H1 (cell line): ENCODE data around the gene RABEP1. TPM values are rescaled to one million over a fixed set of nuclear protein-coding genes. Genes with fewer than 3 reads are reported as not detected.
"Not testable (repeated sequence)": the region's sequence is repeated elsewhere in the genome, so short reads cannot be mapped to it uniquely, and the experiment has no call there.

ENCODE experiments used
- CTCF ChIA-PET: fragments of 300-600 bp; sonication (Branson Sonifier 250); formaldehyde crosslinking; loops from one replicate; lab custom pipeline; 2021; ENCODE audit not compliant: partially characterized antibody; lab: Charles Lee
- POLR2A ChIA-PET: fragments of 300-600 bp; sonication (Branson Sonifier 250); formaldehyde crosslinking; loops from one replicate; lab custom pipeline; 2021; ENCODE audit warnings: inconsistent platforms; ENCODE audit not compliant: partially characterized antibody; lab: Charles Lee
- DNase-seq, 2 experiments: peaks; one replicate each; pipeline versions ENCODE4 v3.0.0 to v3.0.0-alpha.2; 2010 to 2022; ENCODE audit warnings: low spot score in 2 of 2, low read depth in 1 of 2, mixed read lengths in 1 of 2
- FAIRE-seq: peaks from 2 replicates; lab custom pipeline; 2011; peaks lifted over from hg19 to GRCh38; lab: Jason Lieb, UNC
- H2AFZ ChIP-seq: 2 replicates; pipeline ENCODE4 v1.8.1; 2012; ENCODE audit warnings: low read length, inconsistent platforms
- H2AK5ac ChIP-seq: 2 replicates; pipeline ENCODE4 v1.6.1; 2013; ENCODE audit warnings: low read depth, low read length
- H2BK120ac ChIP-seq: replicated peaks from 2 replicates; pipeline ENCODE3; 2013; ENCODE audit warnings: low read depth, low read length, inconsistent platforms
- H2BK12ac ChIP-seq: 2 replicates; pipeline ENCODE4 v1.6.1; 2013; ENCODE audit warnings: low read depth, low read length
- H2BK15ac ChIP-seq: 2 replicates; pipeline ENCODE4 v1.6.1; 2013; ENCODE audit warnings: low read length
- H2BK20ac ChIP-seq: 2 replicates; pipeline ENCODE4 v1.6.1; 2013; ENCODE audit warnings: low read length
- H2BK5ac ChIP-seq: 2 replicates; pipeline ENCODE4 v1.6.1; 2013; ENCODE audit warnings: low read depth, low read length
- H3K14ac ChIP-seq: 2 replicates; pipeline ENCODE4 v1.6.1; 2013; ENCODE audit warnings: inconsistent platforms; ENCODE audit not compliant: insufficient read length
- H3K18ac ChIP-seq: 2 replicates; pipeline ENCODE4 v1.6.1; 2013; ENCODE audit warnings: low read length; ENCODE audit errors: extremely low read depth
- H3K23ac ChIP-seq: 2 replicates; pipeline ENCODE4 v1.6.1; 2013; ENCODE audit warnings: inconsistent platforms; ENCODE audit not compliant: insufficient read length
- H3K23me2 ChIP-seq: 2 replicates; pipeline ENCODE4 v1.6.1; 2013; ENCODE audit warnings: low read depth, low read length
- H3K27ac ChIP-seq: 2 replicates; pipeline ENCODE4 v1.6.1; 2011; ENCODE audit warnings: low read depth, low read length, inconsistent platforms
- H3K27me3 ChIP-seq, 4 experiments: replicated peaks in 1 of 4; 1 replicate in 1 of 4; 2 replicates in 3 of 4; pipeline versions ENCODE4 v1.6.1 to v1.8.1; 2011 to 2013; ENCODE audit warnings: low read length in 3 of 4, mild to moderate bottlenecking in 3 of 4, inconsistent platforms in 2 of 4, mixed read lengths in 2 of 4, moderate library complexity in 1 of 4; ENCODE audit not compliant: control insufficient read depth in 3 of 4, insufficient read depth in 3 of 4; ENCODE audit errors: extremely low read depth in 1 of 4
- H3K36me3 ChIP-seq, 4 experiments: 2 replicates each; pipeline versions ENCODE4 v1.6.1 to v1.8.1; 2011 to 2013; ENCODE audit warnings: mild to moderate bottlenecking in 4 of 4, low read length in 3 of 4, moderate library complexity in 2 of 4, control low read depth in 1 of 4, inconsistent platforms in 1 of 4; ENCODE audit not compliant: insufficient read depth in 4 of 4, control insufficient read depth in 2 of 4
- H3K4ac ChIP-seq: replicated peaks from 2 replicates; pipeline ENCODE3; 2013; ENCODE audit warnings: low read length, low read depth, mixed read lengths, inconsistent platforms; ENCODE audit not compliant: insufficient read length
- H3K4me1 ChIP-seq, 4 experiments: replicated peaks in 1 of 4; 1 replicate in 1 of 4; 2 replicates in 3 of 4; pipeline versions ENCODE4 v1.6.1 to v1.8.1; 2011 to 2013; ENCODE audit warnings: low read length in 3 of 4, inconsistent platforms in 2 of 4, mixed read lengths in 1 of 4; ENCODE audit not compliant: insufficient read depth in 4 of 4, control insufficient read depth in 3 of 4
- H3K4me2 ChIP-seq, 2 experiments: 2 replicates each; pipeline versions ENCODE4 v1.6.1 to v1.8.1; 2011 to 2013; ENCODE audit warnings: low read depth in 2 of 2, low read length in 2 of 2, control low read depth in 1 of 2, inconsistent platforms in 1 of 2, mild to moderate bottlenecking in 1 of 2; ENCODE audit not compliant: insufficient read depth in 1 of 2
- H3K4me3 ChIP-seq, 4 experiments: fragments of 200-600, 300-600 bp in 1 of 4; sonication (generic), shearing (Covaris generic), sonication (Bioruptor Twin) in 1 of 4; 2 replicates each; pipeline versions ENCODE4 v1.5.1 to v1.8.1; 2011 to 2016; ENCODE audit warnings: low read length in 4 of 4, low read depth in 3 of 4, control low read depth in 2 of 4, inconsistent platforms in 2 of 4, mild to moderate bottlenecking in 2 of 4, mixed read lengths in 1 of 4, moderate library complexity in 1 of 4; ENCODE audit not compliant: insufficient read depth in 2 of 4; ENCODE audit errors: extremely low read depth in 1 of 4
- H3K56ac ChIP-seq: replicated peaks from 2 replicates; pipeline ENCODE3; 2013; ENCODE audit warnings: low read depth, mild to moderate bottlenecking, mixed read lengths, low read length, inconsistent platforms; ENCODE audit not compliant: insufficient read length
- H3K79me1 ChIP-seq: 2 replicates; pipeline ENCODE4 v1.6.1; 2013; ENCODE audit warnings: low read depth, low read length, control low read depth
- H3K79me2 ChIP-seq, 2 experiments: 2 replicates each; pipeline versions ENCODE4 v1.6.1 to v1.8.1; 2012 to 2013; ENCODE audit warnings: low read length in 2 of 2, mild to moderate bottlenecking in 2 of 2, inconsistent platforms in 1 of 2; ENCODE audit not compliant: insufficient read depth in 2 of 2, control insufficient read depth in 1 of 2
- H3K9ac ChIP-seq, 4 experiments: replicated peaks in 1 of 4; 1 replicate in 1 of 4; 2 replicates in 3 of 4; pipeline versions ENCODE4 v1.6.1 to v1.8.1; 2011 to 2013; ENCODE audit warnings: low read depth in 3 of 4, low read length in 3 of 4, control low read depth in 2 of 4, mild to moderate bottlenecking in 2 of 4, moderate library complexity in 2 of 4, inconsistent platforms in 1 of 4; ENCODE audit errors: extremely low read depth in 1 of 4
- H3K9me3 ChIP-seq, 2 experiments: 2 replicates each; pipeline versions ENCODE4 v1.6.1 to v1.8.1; 2012 to 2013; ENCODE audit warnings: mild to moderate bottlenecking in 2 of 2, moderate library complexity in 2 of 2, control low read depth in 1 of 2, inconsistent platforms in 1 of 2, low read depth in 1 of 2, low read length in 1 of 2, mixed read lengths in 1 of 2; ENCODE audit not compliant: insufficient read depth in 2 of 2
- H4K20me1 ChIP-seq, 2 experiments: replicated peaks in 1 of 2; 2 replicates each; pipeline versions ENCODE3 to v1.8.1; 2011 to 2013; ENCODE audit warnings: inconsistent platforms in 2 of 2, low read length in 2 of 2, mild to moderate bottlenecking in 1 of 2; ENCODE audit not compliant: insufficient read depth in 2 of 2, control insufficient read depth in 1 of 2
- H4K5ac ChIP-seq: 2 replicates; pipeline ENCODE4 v1.6.1; 2013; ENCODE audit warnings: low read length, low read depth, mixed read lengths, inconsistent platforms; ENCODE audit not compliant: insufficient read length
- H4K8ac ChIP-seq: 2 replicates; pipeline ENCODE4 v1.8.0; 2013; ENCODE audit warnings: mild to moderate bottlenecking, moderate library complexity, low read length, inconsistent platforms; ENCODE audit not compliant: insufficient read depth; ENCODE audit errors: extremely low read depth
- H4K91ac ChIP-seq: replicated peaks from 2 replicates; pipeline ENCODE3; 2013; ENCODE audit warnings: low read length, mixed read lengths, inconsistent platforms; ENCODE audit not compliant: insufficient read length
- POLR2AphosphoS5 ChIP-seq: IDR thresholded peaks from 2 replicates; pipeline ENCODE4 v1.6.1; 2011; ENCODE audit warnings: low read depth, low read length
- RAD21 ChIP-seq, 2 experiments: IDR thresholded peaks in 1 of 2; conservative IDR thresholded peaks in 1 of 2; 2 replicates each; pipeline ENCODE4 v1.6.1; 2011; ENCODE audit warnings: low read depth in 2 of 2, low read length in 2 of 2, improper control_type of control experiment in 1 of 2, inconsistent platforms in 1 of 2, mild to moderate bottlenecking in 1 of 2, moderate library complexity in 1 of 2
- WGBS, 2 experiments: shearing (Covaris generic) in 1 of 2; methylation state at CpG; one replicate each; pipeline versions ENCODE4 v1.1.6 to v1.1.7; 2013 to 2015; ENCODE audit warnings: low lambda C conversion rate in 2 of 2, mixed read lengths in 2 of 2, inconsistent platforms in 1 of 2, low coverage in 1 of 2, missing lambda C conversion rate in 1 of 2; ENCODE audit not compliant: insufficient replicate concordance in 2 of 2, insufficient coverage in 1 of 2, insufficient read length in 1 of 2; ENCODE audit errors: extremely low coverage in 1 of 2, missing lambda C conversion rate in 1 of 2; 5-methylcytosine and 5-hydroxymethylcytosine counted together
- polyA plus RNA-seq, 7 experiments: library from polyadenylated mRNA; depleted of rRNA in 3 of 7; stranded (reverse) in 5 of 7; unstranded in 2 of 7; fragments of >200 nt in 5 of 7; fragments of 200-250 nt in 2 of 7; gene quantifications; 1 replicate in 5 of 7; 2 replicates in 1 of 7; 4 replicates in 1 of 7; pipeline versions ENCODE4 v1.2.1 to v1.2.3, GENCODE V29; 2011 to 2013; ENCODE audit warnings: missing spikeins in 2 of 7, mixed read lengths in 2 of 7
- total RNA-seq: library from RNA; stranded (reverse); fragmentation: NEBNext Ultra II Directional; extraction: Animal tissue kit (Norgen Biotek cat#: 25700); gene quantifications from 2 replicates; pipeline ENCODE4 v1.2.1, GENCODE V29; 2021
- TF ChIP-seq, protein P1 (sequence below), 3 experiments: IDR thresholded peaks; 1 replicate in 2 of 3; 2 replicates in 1 of 3; pipeline versions ENCODE4 v1.5.1 to v1.6.1; 2011; ENCODE audit warnings: low read length in 3 of 3, mild to moderate bottlenecking in 3 of 3, inconsistent platforms in 2 of 3, low read depth in 1 of 3, moderate library complexity in 1 of 3; ENCODE audit not compliant: insufficient read depth in 1 of 3; ENCODE audit errors: control extremely low read depth in 1 of 3

The RABEP1 gene
- total and polyA plus RNA-seq, 2 of the 8 experiments (the other 6 are each of a cell fraction or from before 2014, with no cell fraction given) = 8.5 to 52.3 TPM

DNA sequence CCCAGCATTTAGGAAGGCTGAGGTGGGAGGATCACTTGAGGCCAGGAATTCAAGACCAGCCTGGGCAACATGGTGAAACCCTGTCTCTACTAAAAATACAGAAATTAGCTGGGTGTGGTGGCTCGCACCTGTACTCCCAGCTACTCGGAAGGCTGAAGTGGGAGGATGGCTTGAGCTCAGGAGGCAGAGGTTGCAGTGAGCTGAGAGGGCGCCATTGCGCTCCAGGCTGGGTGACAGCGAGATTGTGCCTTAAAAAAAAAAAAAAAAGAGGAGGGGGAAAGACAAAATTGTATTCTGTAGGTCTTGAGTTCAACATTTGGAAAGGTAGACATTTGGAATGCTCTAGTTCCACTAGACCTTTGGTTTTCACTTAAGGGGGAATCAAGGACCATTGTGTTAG lies 149.2 kb downstream of the RABEP1 start:
- ChIA-PET CTCF (interaction anchor here (0.7 to 3.1 kb wide), 10 partner anchors 9 to 110 kb away, joined by 3 to 18 read pairs (median 3); partner anchors contain the start of genes C1QBP and NUP88), POLR2A (interaction anchor here (0.6 to 21.2 kb wide), 11 partner anchors 3 to 741 kb away, joined by 3 to 228 read pairs (median 6); partner anchors contain the start of genes C1QBP, DERL2, MIS12 and NUP88)
- Histone ChIP-seq H4K20me1 (peaks cover 8 to 24% of the 10 kb centered on the region in 2 experiments), H3K36me3 (peaks cover 35 to 89% (median 79%) of the 10 kb centered on the region in 4 experiments), H3K79me2 (peaks cover under 1 to 15% of the 10 kb centered on the region in 2 experiments; a peak in 3 of 4 replicates)
- H3K14ac ChIP-seq, H2BK20ac ChIP-seq, H3K18ac ChIP-seq, H2AFZ ChIP-seq, H3K9ac ChIP-seq, H2AK5ac ChIP-seq, H2BK15ac ChIP-seq, H4K8ac ChIP-seq, H3K79me1 ChIP-seq, H3K4ac ChIP-seq, H3K27ac ChIP-seq, FAIRE-seq, H2BK12ac ChIP-seq, H3K4me3 ChIP-seq, H4K91ac ChIP-seq, H3K4me2 ChIP-seq, H3K23ac ChIP-seq, H2BK5ac ChIP-seq, H3K27me3 ChIP-seq, H3K23me2 ChIP-seq, H3K9me3 ChIP-seq, H3K56ac ChIP-seq, H3K4me1 ChIP-seq, H2BK120ac ChIP-seq, H4K5ac ChIP-seq: not testable (repeated sequence)
- 82% methylated on average over 5 of the region's 5 CpGs; no CpG with 5 or more reads in 1 of the 2 experiments for WGBS, 2 experiments
- TF ChIP-seq RAD21 (IDR thresholded peaks at IDR 0.05 in 1 of 2, conservative IDR thresholded peaks at IDR 0.05 in 1 of 2; ENCODE audit: low read depth in 2 of 2, low read length in 2 of 2) (peak in 1 of 2 experiments; percentile 9; a peak in 1 of 4 replicates), POLR2AphosphoS5 (0 out of 2 replicates have a peak, but pooled peaks have one; percentile 2)
- TF ChIP-seq, protein P1, sequence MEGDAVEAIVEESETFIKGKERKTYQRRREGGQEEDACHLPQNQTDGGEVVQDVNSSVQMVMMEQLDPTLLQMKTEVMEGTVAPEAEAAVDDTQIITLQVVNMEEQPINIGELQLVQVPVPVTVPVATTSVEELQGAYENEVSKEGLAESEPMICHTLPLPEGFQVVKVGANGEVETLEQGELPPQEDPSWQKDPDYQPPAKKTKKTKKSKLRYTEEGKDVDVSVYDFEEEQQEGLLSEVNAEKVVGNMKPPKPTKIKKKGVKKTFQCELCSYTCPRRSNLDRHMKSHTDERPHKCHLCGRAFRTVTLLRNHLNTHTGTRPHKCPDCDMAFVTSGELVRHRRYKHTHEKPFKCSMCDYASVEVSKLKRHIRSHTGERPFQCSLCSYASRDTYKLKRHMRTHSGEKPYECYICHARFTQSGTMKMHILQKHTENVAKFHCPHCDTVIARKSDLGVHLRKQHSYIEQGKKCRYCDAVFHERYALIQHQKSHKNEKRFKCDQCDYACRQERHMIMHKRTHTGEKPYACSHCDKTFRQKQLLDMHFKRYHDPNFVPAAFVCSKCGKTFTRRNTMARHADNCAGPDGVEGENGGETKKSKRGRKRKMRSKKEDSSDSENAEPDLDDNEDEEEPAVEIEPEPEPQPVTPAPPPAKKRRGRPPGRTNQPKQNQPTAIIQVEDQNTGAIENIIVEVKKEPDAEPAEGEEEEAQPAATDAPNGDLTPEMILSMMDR (IDR thresholded peaks at IDR 0.05; ENCODE audit: control extremely low read depth in 1 of 3, insufficient read depth in 1 of 3, low read depth in 1 of 3, low read length in 3 of 3) = peak; percentile 14 to 58 (median 28); a peak in 2 of 4 replicates
- DNase-seq = peak in 1 of 2 experiments; percentile 55
